GM18909 (cell line): ENCODE data around the gene ZC3H7A.
A peak's percentile ranks its signal among the peaks of the same experiment; 100 is the strongest.

Source experiments
- ATAC-seq: cut with Tn5 transposase; IDR thresholded peaks from one replicate; pipeline ENCODE4 v1.9.1; 2021; ENCODE audit warnings: mild to moderate bottlenecking; ENCODE audit not compliant: unreplicated experiment, poor library complexity

ZC3H7A gene

GRCh38 chr16:11742093-11742535, 54.9 kb downstream of the ZC3H7A start:
- peak; percentile 17 for ATAC-seq

- no peak for ATAC-seq
Measured at GRCh38 chr16:11740567-11740966, 56.5 kb downstream of the ZC3H7A start.

GRCh38 chr16:11738742-11739544, 58.1 kb downstream of the ZC3H7A start:
- no peak for ATAC-seq

DNA sequence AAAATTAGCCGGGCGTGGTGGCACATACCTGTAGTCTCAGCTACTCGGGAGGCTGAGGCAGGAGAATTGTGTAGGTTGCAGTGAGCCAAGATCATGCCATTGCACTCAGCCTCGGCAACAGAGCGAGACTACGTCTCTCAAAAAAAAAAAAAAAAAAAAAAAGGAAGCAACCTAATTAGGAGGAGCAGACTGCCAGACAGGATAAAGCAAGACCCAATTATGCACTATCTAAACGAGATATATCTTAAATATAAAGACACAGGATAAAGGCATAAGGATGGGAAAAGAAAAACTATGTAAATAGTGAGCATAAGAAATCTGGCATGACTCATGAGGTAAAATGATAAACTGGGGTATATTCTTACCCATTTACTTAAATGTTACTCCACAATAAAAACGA, 59.3 kb downstream of the ZC3H7A start:
- no peak for ATAC-seq

DNA sequence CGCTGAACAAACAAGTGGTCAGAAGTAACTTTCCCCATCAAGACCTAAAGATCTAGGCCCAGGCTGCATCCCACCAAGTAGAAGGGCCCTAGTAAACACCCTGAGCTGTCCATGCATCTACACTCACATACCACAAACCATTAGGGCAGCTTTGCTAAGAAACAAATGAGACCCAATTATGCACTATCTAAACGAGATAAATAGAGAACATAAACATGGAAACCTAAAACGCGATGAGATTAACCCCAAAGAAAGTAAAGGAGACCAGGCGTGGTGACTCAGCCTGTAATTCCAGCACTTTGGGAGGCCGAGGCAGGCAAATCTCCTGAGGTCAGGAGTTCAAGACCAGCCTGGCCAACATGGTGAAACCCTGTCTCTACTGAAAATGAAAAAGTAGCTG, 60.2 kb downstream of the ZC3H7A start:
- ATAC-seq: no peak

DNA sequence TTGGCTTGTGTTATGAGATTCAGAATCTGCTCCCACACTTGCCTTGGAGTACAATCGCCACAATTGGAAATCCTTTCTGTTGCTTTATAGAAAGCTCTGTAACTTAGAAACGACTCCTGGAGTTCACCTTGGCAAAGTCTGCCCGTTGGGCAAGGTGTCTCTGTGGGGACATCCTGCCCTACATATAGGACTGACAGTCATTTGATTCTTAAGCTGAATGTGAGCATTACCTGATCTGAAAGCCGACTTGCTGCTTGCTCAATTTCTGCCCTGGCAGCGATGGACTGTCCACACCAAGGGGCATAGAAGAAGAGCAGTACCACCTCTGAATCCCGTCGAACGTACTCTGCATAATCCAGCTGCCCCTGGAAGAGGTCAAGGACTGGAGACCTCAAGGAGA, 61.3 kb downstream of the ZC3H7A start:
- ATAC-seq: no peak

- ATAC-seq: no peak
Measured at GRCh38 chr16:11734653-11735043, 62.4 kb downstream of the ZC3H7A start.

DNA sequence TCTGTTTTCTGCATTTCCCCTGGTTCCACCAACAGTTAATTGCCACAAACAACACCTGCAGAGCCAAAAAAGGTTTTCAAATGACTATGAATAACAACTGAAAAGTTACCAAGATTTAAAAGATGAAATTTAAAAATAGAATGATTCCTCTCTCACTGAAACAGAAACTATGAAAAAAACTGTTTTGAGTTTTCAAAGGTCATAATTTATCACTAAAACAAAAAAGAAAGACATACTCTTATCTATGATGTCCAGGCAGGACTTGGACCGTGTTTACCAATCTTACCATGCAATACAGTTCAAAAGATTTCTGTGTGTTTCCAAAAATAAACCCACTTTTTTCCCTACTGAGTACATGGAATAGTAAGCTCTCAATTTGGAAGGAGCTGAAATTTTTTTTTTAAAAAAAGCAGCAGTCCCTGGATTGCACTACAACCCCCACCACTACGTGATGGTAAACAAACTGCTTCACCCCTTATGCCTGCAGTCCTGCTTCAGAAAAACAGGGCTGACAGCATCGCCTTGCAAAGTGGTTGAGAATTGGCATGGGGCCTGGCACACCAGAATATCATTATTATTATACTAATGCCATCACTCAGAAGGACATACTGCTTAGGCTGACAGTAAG, 62.9 kb downstream of the ZC3H7A start:
- no peak for ATAC-seq

- no peak for ATAC-seq
Measured at GRCh38 chr16:11731222-11731621, 65.8 kb downstream of the ZC3H7A start.

DNA sequence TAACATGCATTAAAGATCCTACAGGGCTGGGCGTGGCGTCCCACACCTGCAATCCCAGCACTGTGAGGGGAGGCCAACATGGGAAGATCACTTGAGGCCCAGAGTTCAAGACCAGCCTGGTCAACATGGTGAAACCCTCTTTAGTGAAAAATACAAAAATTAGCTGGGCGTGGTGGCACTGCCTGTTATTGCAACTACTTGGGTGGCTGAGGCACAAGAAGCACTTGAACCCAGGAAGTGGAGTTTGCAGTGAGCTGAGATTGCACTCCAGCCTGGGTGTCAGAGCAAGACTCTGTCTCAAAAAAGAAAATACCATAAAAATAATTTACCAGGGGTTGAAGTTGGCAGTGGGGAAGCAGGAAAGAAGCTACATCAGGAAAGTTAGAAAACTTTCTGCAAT, 67.3 kb downstream of the ZC3H7A start:
- ATAC-seq: no peak

DNA sequence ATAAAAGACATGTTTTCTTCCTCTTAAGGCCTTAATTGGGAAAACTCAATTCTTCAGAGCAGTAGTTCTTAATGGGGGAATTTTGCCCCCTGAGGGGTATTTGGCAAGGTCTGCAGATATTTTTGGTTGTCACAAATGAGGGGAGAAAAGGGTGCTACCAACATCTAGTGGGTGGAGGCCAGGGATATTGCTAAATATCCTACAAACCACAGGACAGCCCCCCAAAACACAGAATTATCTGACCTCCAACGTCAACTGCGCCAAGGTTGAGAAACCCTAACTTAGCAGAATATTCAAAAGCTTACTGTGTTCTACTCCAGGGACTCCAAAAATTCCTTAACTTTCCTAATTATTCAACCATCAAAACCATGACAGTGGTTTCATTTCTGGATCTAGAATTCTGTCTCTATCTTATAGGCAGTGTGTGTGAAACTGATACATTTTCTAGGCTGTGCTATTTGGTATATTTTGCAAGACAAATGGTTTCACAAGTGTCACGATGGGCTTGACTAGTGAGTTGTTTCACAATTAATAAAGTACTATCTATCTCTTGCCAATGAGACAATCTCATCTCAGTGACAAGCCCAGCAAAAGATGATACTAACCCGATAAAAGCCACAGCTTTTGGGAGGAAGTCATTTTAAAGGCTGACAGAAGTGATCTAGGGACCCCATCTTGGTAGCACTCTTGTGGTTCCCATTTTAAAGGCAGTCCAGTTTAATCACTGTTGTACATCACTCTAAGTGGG, 69.1 kb downstream of the ZC3H7A start:
- peak; percentile 46 for ATAC-seq

DNA sequence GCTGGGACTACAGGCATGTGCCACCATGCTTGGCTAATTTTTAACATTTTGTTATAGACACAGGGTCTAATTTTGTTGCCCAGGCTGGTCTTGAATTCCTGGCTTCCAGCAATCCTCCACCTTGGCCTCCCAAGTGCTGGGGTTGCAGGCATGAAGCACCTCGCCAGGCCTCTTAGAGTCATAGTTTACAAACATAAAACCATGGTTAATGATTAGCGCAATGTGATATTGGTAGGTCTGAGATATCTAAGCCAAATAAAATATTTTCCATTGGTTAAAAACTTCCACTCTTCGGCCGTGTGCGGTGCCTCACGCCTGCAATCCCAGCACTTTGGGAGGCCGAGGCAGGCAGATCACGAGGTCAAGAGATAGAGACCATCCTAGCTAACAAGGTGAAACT, 71.0 kb downstream of the ZC3H7A start:
- ATAC-seq: no peak

DNA sequence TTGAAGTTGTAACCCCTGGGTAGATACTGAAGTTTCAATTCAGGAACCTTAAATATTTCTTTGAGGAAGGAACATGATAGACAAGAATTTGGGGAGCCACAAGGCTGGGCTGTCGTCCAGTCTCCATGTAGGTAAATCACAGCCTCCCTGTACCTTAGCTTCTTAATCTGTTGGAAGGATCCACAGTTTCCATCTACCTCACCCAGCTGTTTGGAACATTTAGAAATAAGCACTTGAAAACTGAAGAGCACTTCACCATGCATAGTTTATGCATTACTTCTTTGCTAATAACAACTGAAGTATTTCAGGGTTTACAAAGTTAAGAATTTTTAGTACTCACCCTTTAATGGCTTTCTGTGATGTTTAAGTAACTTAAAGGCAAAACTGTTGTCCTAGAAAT, 71.6 kb downstream of the ZC3H7A start:
- ATAC-seq: no peak

- no peak for ATAC-seq
Measured at GRCh38 chr16:11722468-11722808, 74.6 kb downstream of the ZC3H7A start.

DNA sequence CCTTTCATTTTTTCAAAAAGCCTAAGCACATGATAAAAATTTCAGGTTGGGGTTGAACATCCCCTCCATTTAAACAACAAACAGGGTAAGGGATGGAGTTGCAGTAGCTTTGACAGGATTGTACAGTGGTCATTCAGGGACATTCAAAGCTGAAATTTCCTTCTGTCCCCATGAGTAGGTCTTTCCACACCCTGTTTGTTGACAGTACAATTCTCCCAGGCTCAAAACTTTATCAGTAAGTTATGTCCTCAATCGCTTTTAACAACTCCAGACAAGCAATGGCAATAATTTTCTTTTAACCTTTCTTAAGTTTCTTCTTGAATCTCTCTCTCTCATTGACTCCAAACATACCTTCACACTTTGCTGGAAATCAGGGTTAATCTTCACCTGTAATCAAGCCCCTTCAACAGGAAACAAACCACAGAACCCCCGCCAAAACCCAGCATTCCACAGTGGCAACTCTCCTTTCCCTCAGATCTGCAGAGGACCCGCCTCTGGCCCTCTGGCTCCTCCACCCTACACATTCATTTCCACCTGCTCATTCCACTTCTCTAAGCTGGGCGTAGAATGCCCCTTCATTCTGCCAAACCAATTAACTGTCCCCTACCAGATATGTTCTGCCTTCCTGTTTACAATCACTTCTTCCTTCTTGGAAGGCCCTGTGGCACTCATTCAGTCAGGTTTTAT, 75.1 kb downstream of the ZC3H7A start:
- ATAC-seq: no peak

GRCh38 chr16:11719762-11720161, 77.3 kb downstream of the ZC3H7A start:
- no peak for ATAC-seq

DNA sequence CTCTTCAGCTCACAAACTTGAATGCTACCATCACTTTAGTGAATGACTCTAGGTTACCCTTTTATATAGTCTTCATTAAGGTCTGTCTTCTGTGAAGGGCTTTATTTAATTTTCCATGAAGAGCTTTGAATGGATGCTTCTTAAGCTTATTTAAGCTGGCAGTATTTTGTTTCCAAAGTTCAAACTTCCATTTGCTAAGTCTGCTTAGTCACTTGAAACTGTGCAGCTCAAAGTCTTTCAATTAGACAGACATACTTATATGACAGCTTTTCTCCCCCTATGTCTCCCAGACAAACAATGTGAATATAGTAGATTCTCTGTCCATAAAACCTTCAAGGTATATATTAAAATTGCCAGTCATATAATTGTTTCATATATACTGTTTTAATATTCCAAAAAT, 77.9 kb downstream of the ZC3H7A start:
- no peak for ATAC-seq

DNA sequence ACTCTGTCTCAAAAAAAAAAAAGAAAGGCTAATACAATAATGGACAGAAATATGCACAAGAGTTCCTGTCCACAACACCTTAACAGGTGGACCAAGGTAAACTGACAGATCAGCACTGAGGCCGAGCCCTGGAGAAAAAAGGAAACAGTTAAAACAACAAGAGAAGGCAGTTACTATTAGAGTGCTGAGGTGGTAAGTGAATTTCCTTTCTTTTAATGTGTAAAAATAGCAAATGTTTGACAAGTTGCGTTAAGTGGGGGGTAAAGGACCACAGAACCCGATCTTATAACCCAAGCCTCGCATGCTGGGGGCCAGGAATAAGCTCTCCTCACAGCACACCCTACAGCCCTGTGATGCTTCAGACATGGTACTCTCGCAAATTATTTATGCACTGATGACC, 79.2 kb downstream of the ZC3H7A start:
- no peak for ATAC-seq

- ATAC-seq: no peak
Measured at GRCh38 chr16:11716336-11716735, 80.7 kb downstream of the ZC3H7A start.

GRCh38 chr16:11715246-11715947, 81.7 kb downstream of the ZC3H7A start:
- ATAC-seq: no peak
